ENCODE measurements around the gene TNFRSF12A. TPM values are rescaled to one million over a fixed set of nuclear protein-coding genes. Genes with fewer than 3 reads are reported as not detected.
A peak's percentile ranks its signal among the peaks of the same experiment; 100 is the strongest.

The TNFRSF12A gene
- total and polyA plus RNA-seq, 2 of the 8 experiments (the other 6 are each of a cell fraction or from before 2014, with no cell fraction given) = 81.0 to 82.5 TPM

GRCh38 chr16:3017794-3018506 is 2.2 kb upstream of the TNFRSF12A start, which contains the start of gene CLDN6 (continued):
- TF ChIP-seq EP300 (IDR thresholded peaks at IDR 0.05; ENCODE audit: borderline replicate concordance in 1 of 2, low read depth in 2 of 2, low read length in 2 of 2) (peak in 1 of 2 experiments; percentile 73; a peak in 1 of 3 replicates), ASH2L (IDR thresholded peaks at IDR 0.05; ENCODE audit: low read length) (peak; percentile 68), POLR2AphosphoS5 (IDR thresholded peaks at IDR 0.05; ENCODE audit: low read depth, low read length) (peak; percentile 98), KDM5A (IDR thresholded peaks at IDR 0.05; ENCODE audit: low read length) (no peak), FOSL1 (IDR thresholded peaks at IDR 0.05; ENCODE audit: insufficient read depth, low read depth, low read length) (no peak), MAFK (IDR thresholded peaks at IDR 0.05; ENCODE audit: low read depth, low read length) (no peak), CBX8 (IDR thresholded peaks at IDR 0.05; ENCODE audit: borderline replicate concordance, low read depth, low read length) (no peak), ZNF274 (IDR thresholded peaks at IDR 0.05; ENCODE audit: borderline replicate concordance, extremely low read depth, low read length) (no peak), CBX5 (IDR thresholded peaks at IDR 0.05; ENCODE audit: low read depth, low read length) (no peak), EGR1 (IDR thresholded peaks at IDR 0.05; ENCODE audit: borderline replicate concordance, low read depth, low read length) (no peak), USF2 (IDR thresholded peaks at IDR 0.05; ENCODE audit: low read length) (no peak), TAF1 (IDR thresholded peaks at IDR 0.05; ENCODE audit: low read depth, low read length) (peak; percentile 97), NANOG (IDR thresholded peaks at IDR 0.05; ENCODE audit: insufficient read depth, low read depth, low read length, poor library complexity, severe bottlenecking) (no peak), RXRA (IDR thresholded peaks at IDR 0.05; ENCODE audit: insufficient read depth, low read depth, low read length) (no peak), KDM1A (IDR thresholded peaks at IDR 0.05; ENCODE audit: borderline replicate concordance, low read length) (peak; percentile 68; the same call in 1 of the 2 replicates), POLR2A (IDR thresholded peaks at IDR 0.05; ENCODE audit: control extremely low read depth in 1 of 2, low read depth in 2 of 2, low read length in 2 of 2) (peak; percentile 98 to 99), CHD1 (IDR thresholded peaks at IDR 0.05; ENCODE audit: low read depth, low read length) (no peak), TEAD4 (IDR thresholded peaks at IDR 0.05; ENCODE audit: low read depth, low read length) (peak; percentile 54; the same call in 1 of the 2 replicates)
